ENCODE results near the gene RIPPLY3. TPM values are rescaled to one million over a fixed set of nuclear protein-coding genes. Genes with fewer than 3 reads are reported as not detected.
"Not testable (repeated sequence)": the region's sequence is repeated elsewhere in the genome, so short reads cannot be mapped to it uniquely, and the experiment has no call there.

Gene RIPPLY3
- total RNA-seq, 2 donors from 2014 or later = not detected

GRCh38 chr21:36981977-36982700 is 24.4 kb upstream of the RIPPLY3 start:
- TF ChIP-seq, protein P1, sequence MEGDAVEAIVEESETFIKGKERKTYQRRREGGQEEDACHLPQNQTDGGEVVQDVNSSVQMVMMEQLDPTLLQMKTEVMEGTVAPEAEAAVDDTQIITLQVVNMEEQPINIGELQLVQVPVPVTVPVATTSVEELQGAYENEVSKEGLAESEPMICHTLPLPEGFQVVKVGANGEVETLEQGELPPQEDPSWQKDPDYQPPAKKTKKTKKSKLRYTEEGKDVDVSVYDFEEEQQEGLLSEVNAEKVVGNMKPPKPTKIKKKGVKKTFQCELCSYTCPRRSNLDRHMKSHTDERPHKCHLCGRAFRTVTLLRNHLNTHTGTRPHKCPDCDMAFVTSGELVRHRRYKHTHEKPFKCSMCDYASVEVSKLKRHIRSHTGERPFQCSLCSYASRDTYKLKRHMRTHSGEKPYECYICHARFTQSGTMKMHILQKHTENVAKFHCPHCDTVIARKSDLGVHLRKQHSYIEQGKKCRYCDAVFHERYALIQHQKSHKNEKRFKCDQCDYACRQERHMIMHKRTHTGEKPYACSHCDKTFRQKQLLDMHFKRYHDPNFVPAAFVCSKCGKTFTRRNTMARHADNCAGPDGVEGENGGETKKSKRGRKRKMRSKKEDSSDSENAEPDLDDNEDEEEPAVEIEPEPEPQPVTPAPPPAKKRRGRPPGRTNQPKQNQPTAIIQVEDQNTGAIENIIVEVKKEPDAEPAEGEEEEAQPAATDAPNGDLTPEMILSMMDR (IDR thresholded peaks at IDR 0.05) = no peak
- no peaks in the 10 kb centered on the region for H3K9me3 ChIP-seq
- no peak overlapping the region for H3K4me3 ChIP-seq
- ATAC-seq (ENCODE audit: insufficient number of reproducible peaks, low FRiP score, low read depth) = no peak
- no peaks in the 10 kb centered on the region for H3K27me3 ChIP-seq (replicated peaks; ENCODE audit: insufficient read depth)
- H3K4me1 ChIP-seq (ENCODE audit: control insufficient read depth in 1 of 2, low read depth in 2 of 2) = peaks cover 3 to 20% of the 10 kb centered on the region in 2 donors
- DNase-seq (ENCODE audit: low spot score) = no peak
- no peak overlapping the region for H3K27ac ChIP-seq
- no peaks in the 10 kb centered on the region for H3K36me3 ChIP-seq

- H3K27me3 ChIP-seq (replicated peaks; ENCODE audit: insufficient read depth) = no peaks in the 10 kb centered on the region
- H3K9me3 ChIP-seq = no peaks in the 10 kb centered on the region
- DNase-seq (ENCODE audit: low spot score) (no peak), ATAC-seq (ENCODE audit: insufficient number of reproducible peaks, low FRiP score, low read depth) (no peak)
- TF ChIP-seq, protein P1 (IDR thresholded peaks at IDR 0.05) = no peak
- H3K4me3 ChIP-seq = no peak overlapping the region
- H3K36me3 ChIP-seq = no peaks in the 10 kb centered on the region
- peaks cover 0 to 2% of the 10 kb centered on the region in 2 donors for H3K4me1 ChIP-seq (ENCODE audit: control insufficient read depth in 1 of 2, low read depth in 2 of 2)
- H3K27ac ChIP-seq = no peak overlapping the region
Measured at GRCh38 chr21:36985751-36986594, 20.5 kb upstream of the RIPPLY3 start.

- no peak for ATAC-seq (ENCODE audit: insufficient number of reproducible peaks, low FRiP score, low read depth)
- TF ChIP-seq, protein P1 (IDR thresholded peaks at IDR 0.05) = no peak
- no peak for DNase-seq (ENCODE audit: low spot score)
- Histone ChIP-seq H3K9me3 (no peaks in the 10 kb centered on the region), H3K4me3 (no peak overlapping the region), H3K27ac (no peak overlapping the region), H3K4me1 (ENCODE audit: control insufficient read depth in 1 of 2, low read depth in 2 of 2) (no peaks in the 10 kb centered on the region), H3K27me3 (replicated peaks; ENCODE audit: insufficient read depth) (no peaks in the 10 kb centered on the region), H3K36me3 (no peaks in the 10 kb centered on the region)
Measured at GRCh38 chr21:36987845-36988244, 18.7 kb upstream of the RIPPLY3 start.

- Histone ChIP-seq H3K36me3 (no peaks in the 10 kb centered on the region), H3K27ac (no peak overlapping the region), H3K4me1 (ENCODE audit: control insufficient read depth in 1 of 2, low read depth in 2 of 2) (no peaks in the 10 kb centered on the region), H3K9me3 (no peaks in the 10 kb centered on the region), H3K27me3 (replicated peaks; ENCODE audit: insufficient read depth) (no peaks in the 10 kb centered on the region), H3K4me3 (no peak overlapping the region)
- TF ChIP-seq, protein P1 (IDR thresholded peaks at IDR 0.05) = no peak
- DNase-seq (ENCODE audit: low spot score) (no peak), ATAC-seq (ENCODE audit: insufficient number of reproducible peaks, low FRiP score, low read depth) (no peak)
Measured at GRCh38 chr21:36988536-36988935, 18.0 kb upstream of the RIPPLY3 start.

GRCh38 chr21:36989199-36989698 is 17.3 kb upstream of the RIPPLY3 start:
- H3K27me3 ChIP-seq (replicated peaks; ENCODE audit: insufficient read depth); H3K36me3 ChIP-seq; H3K9me3 ChIP-seq; DNase-seq (ENCODE audit: low spot score); ATAC-seq (ENCODE audit: insufficient number of reproducible peaks, low FRiP score, low read depth); H3K4me1 ChIP-seq (ENCODE audit: control insufficient read depth in 1 of 2, low read depth in 2 of 2): not testable (repeated sequence)
- peak overlapping the region; percentile 76 for H3K4me3 ChIP-seq
- peak overlapping the region; percentile 76 to 87 for H3K27ac ChIP-seq

Measured in thoracic aorta (tissue), 2 donors.